ENCODE results near the gene PPM1J.
"Not testable (repeated sequence)": the region's sequence is repeated elsewhere in the genome, so short reads cannot be mapped to it uniquely, and the experiment has no call there.

Gene PPM1J

GRCh38 chr1:112715264-112716053 is at the start of gene PPM1J:
PPM1J (minus strand) TSS chr1:112715332; CDS start chr1:112715301, 31 bp downstream.
- peak; percentile 81 for DNase-seq (ENCODE audit: low spot score)

- DNase-seq (ENCODE audit: low spot score): no peak
Observed at GRCh38 chr1:112762541-112763500, 47.7 kb upstream of the PPM1J start.

- no peak for DNase-seq (ENCODE audit: low spot score)
Observed at GRCh38 chr1:112761714-112762480, 46.8 kb upstream of the PPM1J start.

GRCh38 chr1:112759228-112759627 is 44.1 kb upstream of the PPM1J start:
- DNase-seq (ENCODE audit: low spot score): no peak

GRCh38 chr1:112754116-112754628 is 39.0 kb upstream of the PPM1J start:
- no peak for DNase-seq (ENCODE audit: low spot score)

- no peak for DNase-seq (ENCODE audit: low spot score)
Observed at GRCh38 chr1:112748396-112748795, 33.3 kb upstream of the PPM1J start.

- no peak for DNase-seq (ENCODE audit: low spot score)
Observed at GRCh38 chr1:112744009-112744578, 29.0 kb upstream of the PPM1J start.

GRCh38 chr1:112743174-112744008 is 28.3 kb upstream of the PPM1J start:
- no peak for DNase-seq (ENCODE audit: low spot score)

- DNase-seq (ENCODE audit: low spot score): no peak
Observed at GRCh38 chr1:112737573-112737972, 22.4 kb upstream of the PPM1J start.

GRCh38 chr1:112735752-112736151 is 20.6 kb upstream of the PPM1J start:
- peak; percentile 25 for DNase-seq (ENCODE audit: low spot score)

- DNase-seq (ENCODE audit: low spot score): no peak
Observed at GRCh38 chr1:112731451-112731850, 16.3 kb upstream of the PPM1J start.

GRCh38 chr1:112729909-112730308 is 14.8 kb upstream of the PPM1J start:
- no peak for DNase-seq (ENCODE audit: low spot score)

- DNase-seq (ENCODE audit: low spot score): not testable (repeated sequence)
Observed at GRCh38 chr1:112729011-112729410, 13.9 kb upstream of the PPM1J start.

- not testable (repeated sequence) for DNase-seq (ENCODE audit: low spot score)
Observed at GRCh38 chr1:112728306-112728971, 13.3 kb upstream of the PPM1J start.

- DNase-seq (ENCODE audit: low spot score): no peak
Observed at GRCh38 chr1:112727716-112728115, 12.6 kb upstream of the PPM1J start.

GRCh38 chr1:112724240-112724639 is 9.1 kb upstream of the PPM1J start:
- DNase-seq (ENCODE audit: low spot score): not testable (repeated sequence)

- DNase-seq (ENCODE audit: low spot score): no peak
Observed at GRCh38 chr1:112723511-112723839, 8.3 kb upstream of the PPM1J start.

- no peak for DNase-seq (ENCODE audit: low spot score)
Observed at GRCh38 chr1:112722601-112723510, 7.7 kb upstream of the PPM1J start.

- no peak for DNase-seq (ENCODE audit: low spot score)
Observed at GRCh38 chr1:112721966-112722524, 6.9 kb upstream of the PPM1J start.

Measured in COLO829 (cell line).